ENCODE results near the gene ZBTB7B.
A peak's percentile ranks its signal among the peaks of the same experiment; 100 is the strongest.

ZBTB7B gene

GRCh38 chr1:155016231-155016831, 13.7 kb downstream of the ZBTB7B start:
- no peak for DNase-seq (ENCODE audit: low read depth in 2 of 3, low spot score in 1 of 3)

GRCh38 chr1:155017041-155017945, 14.7 kb downstream of the ZBTB7B start:
- DNase-seq (ENCODE audit: low read depth in 2 of 3, low spot score in 1 of 3), result peak; percentile 86 to 90 (median 88)

GRCh38 chr1:155017946-155018316, 15.3 kb downstream of the ZBTB7B start:
- no peak for DNase-seq (ENCODE audit: low read depth in 2 of 3, low spot score in 1 of 3)

- DNase-seq (ENCODE audit: low read depth in 2 of 3, low spot score in 1 of 3), result no peak
Measured at GRCh38 chr1:155018617-155019348, 16.2 kb downstream of the ZBTB7B start.

- DNase-seq (ENCODE audit: low read depth in 2 of 3, low spot score in 1 of 3), result no peak
Measured at GRCh38 chr1:155019377-155020245, 17.0 kb downstream of the ZBTB7B start.

GRCh38 chr1:155022136-155022926, 19.7 kb downstream of the ZBTB7B start:
- DNase-seq (ENCODE audit: low read depth in 2 of 3, low spot score in 1 of 3), result no peak

GRCh38 chr1:155022927-155023236, 20.3 kb downstream of the ZBTB7B start:
- DNase-seq (ENCODE audit: low read depth in 2 of 3, low spot score in 1 of 3), result no peak

GRCh38 chr1:155023627-155024026, 21.0 kb downstream of the ZBTB7B start:
- no peak for DNase-seq (ENCODE audit: low read depth in 2 of 3, low spot score in 1 of 3)

GRCh38 chr1:155024315-155024714, 21.7 kb downstream of the ZBTB7B start:
- DNase-seq (ENCODE audit: low read depth in 2 of 3, low spot score in 1 of 3), result no peak

- no peak for DNase-seq (ENCODE audit: low read depth in 2 of 3, low spot score in 1 of 3)
Measured at GRCh38 chr1:155026154-155026553, 23.6 kb downstream of the ZBTB7B start.

- no peak for DNase-seq (ENCODE audit: low read depth in 2 of 3, low spot score in 1 of 3)
Measured at GRCh38 chr1:155026588-155026987, 24.0 kb downstream of the ZBTB7B start.

GRCh38 chr1:155029513-155030242, 27.1 kb downstream of the ZBTB7B start:
- no peak for DNase-seq (ENCODE audit: low read depth in 2 of 3, low spot score in 1 of 3)

- DNase-seq (ENCODE audit: low read depth in 2 of 3, low spot score in 1 of 3), result no peak
Measured at GRCh38 chr1:155030243-155030795, 27.7 kb downstream of the ZBTB7B start.

- no peak for DNase-seq (ENCODE audit: low read depth in 2 of 3, low spot score in 1 of 3)
Measured at GRCh38 chr1:155030899-155031298, 28.3 kb downstream of the ZBTB7B start.

- no peak for DNase-seq (ENCODE audit: low read depth in 2 of 3, low spot score in 1 of 3)
Measured at GRCh38 chr1:155032886-155033285, 30.3 kb downstream of the ZBTB7B start.

GRCh38 chr1:155033524-155033923, 30.9 kb downstream of the ZBTB7B start, which contains the start of the genes DCST1 and DCST2:
Gene DCST1, plus strand, starts transcription at chr1:155033824. Its CDS starts 213 bp downstream, at chr1:155034037.
Gene DCST2, minus strand, starts transcription at chr1:155033781. Its CDS starts 80 bp downstream, at chr1:155033701.
- DNase-seq (ENCODE audit: low read depth in 2 of 3, low spot score in 1 of 3), result no peak

- DNase-seq (ENCODE audit: low read depth in 2 of 3, low spot score in 1 of 3), result no peak
Measured at GRCh38 chr1:155034318-155035208, 32.0 kb downstream of the ZBTB7B start.

- no peak for DNase-seq (ENCODE audit: low read depth in 2 of 3, low spot score in 1 of 3)
Measured at GRCh38 chr1:155035936-155036335, 33.3 kb downstream of the ZBTB7B start.
